NCI-H774 (cell line): ENCODE results near the gene DCAF6.
A peak's percentile ranks its signal among the peaks of the same experiment; 100 is the strongest.
"Not testable (repeated sequence)": the region's sequence is repeated elsewhere in the genome, so short reads cannot be mapped to it uniquely, and the experiment has no call there.

Experiments used
- DNase-seq: peaks from one replicate; lab custom pipeline; 2025; lab: John Stamatoyannopoulos, UW

Gene DCAF6

GRCh38 chr1:167936068-167936929 is at the start of gene DCAF6:
DCAF6 (plus strand) TSS chr1:167936683; CDS start chr1:167936912, 229 bp downstream.
- peak; percentile 99 for DNase-seq

- not testable (repeated sequence) for DNase-seq
Measured at GRCh38 chr1:167887187-167887586, 49.3 kb upstream of the DCAF6 start.

- no peak for DNase-seq
Measured at GRCh38 chr1:167890400-167890799, 46.1 kb upstream of the DCAF6 start.

GRCh38 chr1:167893798-167894197 is 42.7 kb upstream of the DCAF6 start:
- DNase-seq, result no peak

GRCh38 chr1:167898578-167899222 is 37.8 kb upstream of the DCAF6 start:
- no peak for DNase-seq

GRCh38 chr1:167899253-167899681 is 37.2 kb upstream of the DCAF6 start:
- no peak for DNase-seq

- DNase-seq, result no peak
Measured at GRCh38 chr1:167900907-167901306, 35.6 kb upstream of the DCAF6 start.

GRCh38 chr1:167904652-167905130 is 31.8 kb upstream of the DCAF6 start:
- no peak for DNase-seq

- DNase-seq, result no peak
Measured at GRCh38 chr1:167905182-167905581, 31.3 kb upstream of the DCAF6 start.

GRCh38 chr1:167905671-167906070 is 30.8 kb upstream of the DCAF6 start:
- DNase-seq, result no peak

GRCh38 chr1:167909691-167910180 is 26.7 kb upstream of the DCAF6 start:
- DNase-seq, result no peak

GRCh38 chr1:167910530-167910929 is 26.0 kb upstream of the DCAF6 start:
- no peak for DNase-seq

GRCh38 chr1:167911413-167911812 is 25.1 kb upstream of the DCAF6 start:
- DNase-seq, result no peak

GRCh38 chr1:167912294-167912693 is 24.2 kb upstream of the DCAF6 start:
- DNase-seq, result no peak

- no peak for DNase-seq
Measured at GRCh38 chr1:167913895-167914496, 22.5 kb upstream of the DCAF6 start, which contains the start of gene ADCY10. ADCY10 (minus strand) TSS chr1:167914134; CDS start chr1:167905140, 8,994 bp downstream.

GRCh38 chr1:167915569-167915968 is 20.9 kb upstream of the DCAF6 start:
- DNase-seq, result no peak

GRCh38 chr1:167916766-167917511 is 19.5 kb upstream of the DCAF6 start:
- DNase-seq, result no peak

GRCh38 chr1:167922023-167922422 is 14.5 kb upstream of the DCAF6 start:
- DNase-seq, result no peak

- no peak for DNase-seq
Measured at GRCh38 chr1:167922611-167923074, 13.8 kb upstream of the DCAF6 start.

GRCh38 chr1:167923324-167924056 is 13.0 kb upstream of the DCAF6 start:
- no peak for DNase-seq

- DNase-seq, result no peak
Measured at GRCh38 chr1:167924102-167924501, 12.4 kb upstream of the DCAF6 start.
